HG03095 (cell line): Measurements from ENCODE around the gene KCNE3.

Experiments
- ATAC-seq: cut with Tn5 transposase; IDR thresholded peaks from one replicate; pipeline ENCODE4 v1.9.1; 2021; ENCODE audit warnings: moderate library complexity; ENCODE audit not compliant: unreplicated experiment

KCNE3 gene

GRCh38 chr11:74466916-74467885 is at the start of gene KCNE3:
Gene KCNE3, minus strand, starts transcription at chr11:74467549. Its CDS starts 9,986 bp downstream, at chr11:74457563.
- no peak for ATAC-seq

- ATAC-seq: no peak
Observed at GRCh38 chr11:74507582-74507981, 40.2 kb upstream of the KCNE3 start.

GRCh38 chr11:74506823-74507222 is 39.5 kb upstream of the KCNE3 start:
- no peak for ATAC-seq

- ATAC-seq: no peak
Observed at GRCh38 chr11:74505911-74506310, 38.6 kb upstream of the KCNE3 start.

GRCh38 chr11:74504100-74504691 is 36.8 kb upstream of the KCNE3 start:
- no peak for ATAC-seq

GRCh38 chr11:74494916-74495315 is 27.6 kb upstream of the KCNE3 start:
- ATAC-seq: no peak

GRCh38 chr11:74493791-74494630 is 26.7 kb upstream of the KCNE3 start:
- ATAC-seq: no peak

GRCh38 chr11:74492974-74493790 is 25.8 kb upstream of the KCNE3 start, which contains the start of gene LIPT2:
Gene LIPT2, minus strand, starts transcription at chr11:74493724. Its CDS starts 21 bp downstream, at chr11:74493703.
- ATAC-seq: peak; percentile 97

GRCh38 chr11:74492084-74492483 is 24.7 kb upstream of the KCNE3 start:
- no peak for ATAC-seq

- no peak for ATAC-seq
Observed at GRCh38 chr11:74490941-74491340, 23.6 kb upstream of the KCNE3 start.

GRCh38 chr11:74487875-74488274 is 20.5 kb upstream of the KCNE3 start:
- no peak for ATAC-seq

GRCh38 chr11:74485868-74486267 is 18.5 kb upstream of the KCNE3 start:
- ATAC-seq: no peak

GRCh38 chr11:74480688-74481417 is 13.5 kb upstream of the KCNE3 start:
- ATAC-seq: no peak

- ATAC-seq: no peak
Observed at GRCh38 chr11:74479732-74480123, 12.4 kb upstream of the KCNE3 start.

GRCh38 chr11:74478877-74479731 is 11.8 kb upstream of the KCNE3 start:
- no peak for ATAC-seq

- ATAC-seq: no peak
Observed at GRCh38 chr11:74476536-74476935, 9.2 kb upstream of the KCNE3 start.

GRCh38 chr11:74474316-74474715 is 7.0 kb upstream of the KCNE3 start:
- ATAC-seq: no peak

GRCh38 chr11:74473382-74474173 is 6.2 kb upstream of the KCNE3 start:
- no peak for ATAC-seq
